Parathyroid adenoma (tissue), 2 donors: ENCODE results near the gene NAA15.

Experiments
- H2AFZ ChIP-seq: fragments of 300-600 bp; sonication (generic); one replicate; pipeline ENCODE4 v1.7.0; 2017; ENCODE audit warnings: antibody characterized with exemption, mild to moderate bottlenecking
- H3K27ac ChIP-seq: fragments of 300-600 bp; sonication (generic); one replicate; pipeline ENCODE4 v1.7.0; 2017
- H3K27me3 ChIP-seq: fragments of 300-600 bp; sonication (generic); one replicate; pipeline ENCODE4 v1.7.0; 2017; ENCODE audit warnings: low read length; ENCODE audit not compliant: control insufficient read depth, insufficient read depth
- H3K36me3 ChIP-seq: fragments of 300-600 bp; sonication (generic); one replicate; pipeline ENCODE4 v1.7.0; 2017; ENCODE audit warnings: low read length; ENCODE audit not compliant: control insufficient read depth, insufficient read depth
- H3K4me1 ChIP-seq: fragments of 300-600 bp; sonication (generic); one replicate; pipeline ENCODE4 v1.7.0; 2017; ENCODE audit warnings: control low read depth
- H3K4me2 ChIP-seq: fragments of 300-600 bp; sonication (generic); one replicate; pipeline ENCODE4 v1.7.0; 2017; ENCODE audit warnings: low read length
- H3K4me3 ChIP-seq: fragments of 300-600 bp; sonication (generic); one replicate; pipeline ENCODE4 v1.7.0; 2017; ENCODE audit warnings: low read depth, low read length
- H3K79me2 ChIP-seq: fragments of 300-600 bp; sonication (generic); one replicate; pipeline ENCODE4 v1.7.0; 2017; ENCODE audit warnings: control low read depth
- H3K9ac ChIP-seq: fragments of 300-600 bp; sonication (generic); one replicate; pipeline ENCODE4 v1.7.0; 2017; ENCODE audit warnings: mild to moderate bottlenecking
- H3K9me3 ChIP-seq: fragments of 300-600 bp; sonication (generic); one replicate; pipeline ENCODE4 v1.7.0; 2017; ENCODE audit warnings: low read length; ENCODE audit not compliant: control insufficient read depth
- TF ChIP-seq, protein P1 (sequence below): fragments of 300-600 bp; sonication (generic); IDR thresholded peaks from one replicate; pipeline ENCODE4 v1.7.0; 2017; ENCODE audit warnings: antibody characterized with exemption, mild to moderate bottlenecking
- donor health status: primary hyperparathyroidism.

The NAA15 gene

DNA sequence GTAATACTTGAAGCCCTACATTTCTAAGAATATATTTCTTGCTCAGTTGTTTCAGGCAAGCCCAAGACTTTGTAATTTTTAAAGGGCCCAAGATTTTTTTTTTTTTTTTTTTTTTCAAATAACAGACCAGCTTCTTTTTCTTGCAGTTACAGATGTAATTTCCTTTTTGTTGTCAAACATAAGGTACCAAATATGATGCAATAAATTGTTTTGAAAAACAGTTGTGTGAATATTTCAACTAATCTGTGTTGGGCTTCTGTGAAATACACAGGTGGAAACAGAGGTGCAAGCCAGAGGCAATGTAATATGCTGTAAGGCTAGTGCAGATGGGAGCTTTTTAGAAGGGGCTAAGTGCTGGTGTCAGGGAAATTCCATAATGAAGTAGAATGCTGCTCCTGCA lies 87.8 kb downstream of the NAA15 start:
- no peaks in the 10 kb centered on the region for H3K36me3 ChIP-seq
- no peak overlapping the region for H3K4me2 ChIP-seq
- no peak overlapping the region for H3K9ac ChIP-seq
- H3K27ac ChIP-seq: no peak overlapping the region
- H3K79me2 ChIP-seq: no peaks in the 10 kb centered on the region
- no peaks in the 10 kb centered on the region for H3K9me3 ChIP-seq
- H2AFZ ChIP-seq: no peak overlapping the region
- no peaks in the 10 kb centered on the region for H3K4me1 ChIP-seq
- TF ChIP-seq, protein P1, sequence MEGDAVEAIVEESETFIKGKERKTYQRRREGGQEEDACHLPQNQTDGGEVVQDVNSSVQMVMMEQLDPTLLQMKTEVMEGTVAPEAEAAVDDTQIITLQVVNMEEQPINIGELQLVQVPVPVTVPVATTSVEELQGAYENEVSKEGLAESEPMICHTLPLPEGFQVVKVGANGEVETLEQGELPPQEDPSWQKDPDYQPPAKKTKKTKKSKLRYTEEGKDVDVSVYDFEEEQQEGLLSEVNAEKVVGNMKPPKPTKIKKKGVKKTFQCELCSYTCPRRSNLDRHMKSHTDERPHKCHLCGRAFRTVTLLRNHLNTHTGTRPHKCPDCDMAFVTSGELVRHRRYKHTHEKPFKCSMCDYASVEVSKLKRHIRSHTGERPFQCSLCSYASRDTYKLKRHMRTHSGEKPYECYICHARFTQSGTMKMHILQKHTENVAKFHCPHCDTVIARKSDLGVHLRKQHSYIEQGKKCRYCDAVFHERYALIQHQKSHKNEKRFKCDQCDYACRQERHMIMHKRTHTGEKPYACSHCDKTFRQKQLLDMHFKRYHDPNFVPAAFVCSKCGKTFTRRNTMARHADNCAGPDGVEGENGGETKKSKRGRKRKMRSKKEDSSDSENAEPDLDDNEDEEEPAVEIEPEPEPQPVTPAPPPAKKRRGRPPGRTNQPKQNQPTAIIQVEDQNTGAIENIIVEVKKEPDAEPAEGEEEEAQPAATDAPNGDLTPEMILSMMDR: no peak
- no peak overlapping the region for H3K4me3 ChIP-seq
- H3K27me3 ChIP-seq: no peaks in the 10 kb centered on the region

DNA sequence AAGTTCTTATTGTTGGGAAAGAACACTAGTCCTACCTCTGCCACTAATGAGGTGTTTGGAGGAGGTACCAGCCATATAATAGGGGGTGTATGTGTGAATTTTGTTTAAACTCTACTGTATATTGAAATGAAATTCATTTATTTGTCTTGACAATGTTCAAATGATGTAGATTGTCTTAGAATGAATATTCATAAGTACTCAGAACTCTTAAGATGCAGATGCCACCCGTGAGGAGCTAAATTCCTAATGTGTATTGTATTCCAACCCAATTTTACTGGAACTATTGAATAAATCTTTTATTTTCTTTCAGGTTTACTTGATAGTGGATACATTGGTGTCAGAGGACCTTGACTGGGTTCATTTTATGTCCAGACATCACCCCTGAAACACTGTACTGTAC lies 88.7 kb downstream of the NAA15 start:
- Histone ChIP-seq H3K9me3 (no peaks in the 10 kb centered on the region), H3K27ac (no peak overlapping the region), H3K4me2 (no peak overlapping the region), H2AFZ (no peak overlapping the region), H3K4me3 (no peak overlapping the region), H3K4me1 (no peaks in the 10 kb centered on the region), H3K79me2 (no peaks in the 10 kb centered on the region), H3K27me3 (no peaks in the 10 kb centered on the region), H3K9ac (no peak overlapping the region), H3K36me3 (no peaks in the 10 kb centered on the region)
- TF ChIP-seq, protein P1: no peak

DNA sequence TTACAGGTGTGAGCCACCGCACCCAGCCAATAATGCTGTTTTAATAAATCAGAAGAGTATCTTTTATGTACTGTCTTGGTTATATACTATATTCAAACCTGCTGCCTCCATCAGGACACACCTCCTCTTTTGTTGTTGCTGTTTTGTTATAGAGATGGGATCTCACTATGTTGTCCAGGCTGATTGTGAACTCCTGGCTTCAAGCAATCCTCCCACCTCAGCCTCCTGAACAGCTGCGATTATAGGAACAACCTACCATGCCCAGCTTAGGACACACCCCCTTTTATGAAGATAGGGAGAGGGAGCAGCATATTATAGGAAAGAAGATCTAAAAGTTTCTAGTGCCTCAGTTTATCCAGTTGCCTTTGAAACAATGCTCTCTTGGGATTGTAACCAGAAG lies 90.4 kb downstream of the NAA15 start:
- no peak overlapping the region for H3K9ac ChIP-seq
- H3K27ac ChIP-seq: no peak overlapping the region
- H3K4me1 ChIP-seq: no peaks in the 10 kb centered on the region
- TF ChIP-seq, protein P1: no peak
- H3K4me2 ChIP-seq: no peak overlapping the region
- no peaks in the 10 kb centered on the region for H3K27me3 ChIP-seq
- no peak overlapping the region for H2AFZ ChIP-seq
- H3K9me3 ChIP-seq: no peaks in the 10 kb centered on the region
- H3K36me3 ChIP-seq: no peaks in the 10 kb centered on the region
- H3K79me2 ChIP-seq: no peaks in the 10 kb centered on the region
- H3K4me3 ChIP-seq: no peak overlapping the region

DNA sequence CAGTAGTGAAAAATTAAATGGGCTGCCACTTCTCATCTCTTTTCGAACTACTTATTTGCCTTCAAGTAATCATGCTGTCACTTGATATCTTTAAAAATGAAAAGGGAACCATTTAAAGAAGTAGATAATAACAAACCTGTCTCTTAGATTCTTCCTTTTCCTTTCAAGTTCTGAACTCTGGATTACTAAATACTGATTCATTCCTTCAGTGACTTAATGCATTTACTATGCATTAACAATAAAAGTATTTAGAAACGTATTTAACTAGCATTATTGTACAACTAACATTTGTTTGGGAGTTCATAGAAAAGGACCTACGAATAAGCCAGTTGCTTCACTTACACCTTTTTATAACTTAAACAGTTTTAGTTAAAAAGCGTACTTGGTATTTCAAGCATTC lies 91.5 kb downstream of the NAA15 start:
- no peak overlapping the region for H3K4me3 ChIP-seq
- H2AFZ ChIP-seq: no peak overlapping the region
- no peaks in the 10 kb centered on the region for H3K9me3 ChIP-seq
- no peak overlapping the region for H3K4me2 ChIP-seq
- no peaks in the 10 kb centered on the region for H3K27me3 ChIP-seq
- no peak overlapping the region for H3K27ac ChIP-seq
- no peaks in the 10 kb centered on the region for H3K79me2 ChIP-seq
- H3K36me3 ChIP-seq: no peaks in the 10 kb centered on the region
- TF ChIP-seq, protein P1: no peak
- no peak overlapping the region for H3K9ac ChIP-seq
- no peaks in the 10 kb centered on the region for H3K4me1 ChIP-seq

DNA sequence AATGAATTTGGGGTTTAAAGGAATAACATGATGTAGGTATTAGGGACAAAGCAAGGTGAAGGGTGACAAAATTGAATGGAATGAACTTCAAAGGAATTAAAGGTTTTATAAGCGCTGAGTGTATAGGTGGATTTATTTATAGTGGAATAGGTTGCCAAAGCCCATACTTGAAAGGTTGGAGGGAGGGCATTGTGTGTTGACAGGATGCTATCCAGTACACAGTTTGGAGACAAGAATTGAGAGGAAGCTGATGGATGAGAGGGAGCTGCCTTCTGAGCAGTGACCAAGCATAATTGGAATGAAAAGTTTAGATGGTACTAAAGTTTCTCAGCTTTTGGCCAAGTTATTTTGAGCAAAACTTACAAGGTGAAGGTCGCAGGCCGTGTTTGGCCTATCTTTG lies 100.1 kb downstream of the NAA15 start:
- no peak overlapping the region for H3K9ac ChIP-seq
- H3K4me1 ChIP-seq: no peaks in the 10 kb centered on the region
- no peaks in the 10 kb centered on the region for H3K27me3 ChIP-seq
- TF ChIP-seq, protein P1: no peak
- H3K27ac ChIP-seq: no peak overlapping the region
- no peaks in the 10 kb centered on the region for H3K36me3 ChIP-seq
- H2AFZ ChIP-seq: no peak overlapping the region
- no peaks in the 10 kb centered on the region for H3K79me2 ChIP-seq
- no peak overlapping the region for H3K4me2 ChIP-seq
- H3K9me3 ChIP-seq: no peaks in the 10 kb centered on the region
- no peak overlapping the region for H3K4me3 ChIP-seq
